Measurements from ENCODE around the gene KCNIP4. TPM values are rescaled to one million over a fixed set of nuclear protein-coding genes. Genes with fewer than 3 reads are reported as not detected.

KCNIP4 gene
- total and polyA plus RNA-seq, 2 of the 8 experiments (the other 6 are each of a cell fraction or from before 2014, with no cell fraction given), result 0.06 TPM; not detected in 1

DNA sequence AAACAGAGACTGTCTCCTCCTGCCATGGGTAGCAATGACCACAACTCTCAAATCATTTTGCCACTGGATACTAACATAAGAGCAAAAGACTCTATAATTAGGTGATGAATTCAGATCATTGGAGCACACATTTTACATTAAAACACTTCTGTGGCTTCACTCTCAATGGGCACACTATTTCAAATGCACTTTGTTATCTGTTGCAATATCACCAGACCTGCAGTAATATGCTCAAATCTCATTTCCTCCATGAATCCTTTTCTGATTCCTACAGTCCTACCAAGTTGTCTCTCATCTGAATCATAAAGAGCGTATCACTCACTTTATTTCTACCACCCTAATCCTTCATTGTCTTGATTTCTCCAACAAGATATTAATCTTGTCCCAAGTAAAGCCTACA, 302.8 kb downstream of the KCNIP4 start:
- ChIA-PET CTCF (ENCODE audit: partially characterized antibody) (no interaction called here), POLR2A (ENCODE audit: partially characterized antibody) (no interaction called here)
- no peaks in the 10 kb centered on the region for H3K36me3 ChIP-seq (ENCODE audit: control insufficient read depth in 2 of 4, insufficient read depth in 4 of 4, low read length in 3 of 4)
- peaks cover 0 to 3% of the 10 kb centered on the region in 2 experiments; a peak in 1 of 4 replicates for H3K9me3 ChIP-seq (ENCODE audit: insufficient read depth in 2 of 2, low read depth in 1 of 2, low read length in 1 of 2)
- H4K91ac ChIP-seq (replicated peaks; ENCODE audit: insufficient read length, low read length), result no peak overlapping the region
- FAIRE-seq (no peak), DNase-seq (ENCODE audit: low read depth in 1 of 2, low spot score in 2 of 2) (no peak)
- H3K18ac ChIP-seq (ENCODE audit: extremely low read depth, low read length), result no peak overlapping the region
- no peak overlapping the region for H2AFZ ChIP-seq (ENCODE audit: low read length)
- H2BK120ac ChIP-seq (replicated peaks; ENCODE audit: low read depth, low read length), result no peak overlapping the region
- H3K79me1 ChIP-seq (ENCODE audit: low read depth, low read length), result no peaks in the 10 kb centered on the region
- H2BK15ac ChIP-seq (ENCODE audit: low read length), result no peak overlapping the region
- no peak for TF ChIP-seq RXRA (IDR thresholded peaks at IDR 0.05; ENCODE audit: insufficient read depth, low read depth, low read length)
- no peak for TF ChIP-seq EZH2 (IDR thresholded peaks at IDR 0.05; ENCODE audit: low read depth, low read length, severe bottlenecking)
- no peak for TF ChIP-seq BCL11A (IDR thresholded peaks at IDR 0.05; ENCODE audit: low read depth in 2 of 2, low read length in 2 of 2)
- TF ChIP-seq FOSL1 (IDR thresholded peaks at IDR 0.05; ENCODE audit: insufficient read depth, low read depth, low read length), result no peak
- no peak for TF ChIP-seq TAF1 (IDR thresholded peaks at IDR 0.05; ENCODE audit: low read depth, low read length)
- TF ChIP-seq, protein P1, sequence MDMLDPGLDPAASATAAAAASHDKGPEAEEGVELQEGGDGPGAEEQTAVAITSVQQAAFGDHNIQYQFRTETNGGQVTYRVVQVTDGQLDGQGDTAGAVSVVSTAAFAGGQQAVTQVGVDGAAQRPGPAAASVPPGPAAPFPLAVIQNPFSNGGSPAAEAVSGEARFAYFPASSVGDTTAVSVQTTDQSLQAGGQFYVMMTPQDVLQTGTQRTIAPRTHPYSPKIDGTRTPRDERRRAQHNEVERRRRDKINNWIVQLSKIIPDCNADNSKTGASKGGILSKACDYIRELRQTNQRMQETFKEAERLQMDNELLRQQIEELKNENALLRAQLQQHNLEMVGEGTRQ (IDR thresholded peaks at IDR 0.05; ENCODE audit: low read length), result no peak
- no peak for TF ChIP-seq POLR2A (IDR thresholded peaks at IDR 0.05; ENCODE audit: control extremely low read depth in 1 of 2, low read depth in 2 of 2, low read length in 2 of 2)
- no peak for TF ChIP-seq SP1 (IDR thresholded peaks at IDR 0.05; ENCODE audit: low read depth, low read length)
- no peak for TF ChIP-seq NRF1 (IDR thresholded peaks at IDR 0.05; ENCODE audit: low read depth, low read length)
- TF ChIP-seq, protein P2, sequence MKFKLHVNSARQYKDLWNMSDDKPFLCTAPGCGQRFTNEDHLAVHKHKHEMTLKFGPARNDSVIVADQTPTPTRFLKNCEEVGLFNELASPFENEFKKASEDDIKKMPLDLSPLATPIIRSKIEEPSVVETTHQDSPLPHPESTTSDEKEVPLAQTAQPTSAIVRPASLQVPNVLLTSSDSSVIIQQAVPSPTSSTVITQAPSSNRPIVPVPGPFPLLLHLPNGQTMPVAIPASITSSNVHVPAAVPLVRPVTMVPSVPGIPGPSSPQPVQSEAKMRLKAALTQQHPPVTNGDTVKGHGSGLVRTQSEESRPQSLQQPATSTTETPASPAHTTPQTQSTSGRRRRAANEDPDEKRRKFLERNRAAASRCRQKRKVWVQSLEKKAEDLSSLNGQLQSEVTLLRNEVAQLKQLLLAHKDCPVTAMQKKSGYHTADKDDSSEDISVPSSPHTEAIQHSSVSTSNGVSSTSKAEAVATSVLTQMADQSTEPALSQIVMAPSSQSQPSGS (IDR thresholded peaks at IDR 0.05; ENCODE audit: low read length), result no peak
- H2BK20ac ChIP-seq (ENCODE audit: low read length), result no peak overlapping the region
- no peak overlapping the region for H3K23ac ChIP-seq (ENCODE audit: insufficient read length)
- H4K8ac ChIP-seq (ENCODE audit: extremely low read depth, insufficient read depth, low read length), result no peak overlapping the region
- no peak overlapping the region for H2BK12ac ChIP-seq (ENCODE audit: low read depth, low read length)
- H3K9ac ChIP-seq (replicated peaks in 1 of 4; ENCODE audit: extremely low read depth in 1 of 4, low read depth in 3 of 4, low read length in 3 of 4), result no peak overlapping the region
- no peak overlapping the region for H2AK5ac ChIP-seq (ENCODE audit: low read depth, low read length)
- H3K14ac ChIP-seq (ENCODE audit: insufficient read length), result no peak overlapping the region
- no peak overlapping the region for H3K4me3 ChIP-seq (ENCODE audit: extremely low read depth in 1 of 4, insufficient read depth in 2 of 4, low read depth in 3 of 4, low read length in 4 of 4)
- no peaks in the 10 kb centered on the region for H3K23me2 ChIP-seq (ENCODE audit: low read depth, low read length)
- no peak overlapping the region for H3K56ac ChIP-seq (replicated peaks; ENCODE audit: insufficient read length, low read depth, low read length)
- 88% methylated on average over 1 of the region's 1 CpG; no CpG with 5 or more reads in 1 of the 2 experiments for WGBS, 2 experiments (ENCODE audit: extremely low coverage in 1 of 2, insufficient coverage in 1 of 2, insufficient read length in 1 of 2, insufficient replicate concordance in 2 of 2, low coverage in 1 of 2, low lambda C conversion rate in 2 of 2, missing lambda C conversion rate in 1 of 2)
- H3K79me2 ChIP-seq (ENCODE audit: control insufficient read depth in 1 of 2, insufficient read depth in 2 of 2, low read length in 2 of 2), result no peaks in the 10 kb centered on the region
- H4K20me1 ChIP-seq (replicated peaks in 1 of 2; ENCODE audit: control insufficient read depth in 1 of 2, insufficient read depth in 2 of 2, low read length in 2 of 2), result no peaks in the 10 kb centered on the region
- no peak overlapping the region for H2BK5ac ChIP-seq (ENCODE audit: low read depth, low read length)
- no peaks in the 10 kb centered on the region for H3K27me3 ChIP-seq (replicated peaks in 1 of 4; ENCODE audit: control insufficient read depth in 3 of 4, extremely low read depth in 1 of 4, insufficient read depth in 3 of 4, low read length in 3 of 4)
- no peak overlapping the region for H3K4ac ChIP-seq (replicated peaks; ENCODE audit: insufficient read length, low read depth, low read length)
- no peak overlapping the region for H4K5ac ChIP-seq (ENCODE audit: insufficient read length, low read depth, low read length)
- H3K4me2 ChIP-seq (ENCODE audit: insufficient read depth in 1 of 2, low read depth in 2 of 2, low read length in 2 of 2), result no peak overlapping the region
- H3K27ac ChIP-seq (ENCODE audit: low read depth, low read length), result no peak overlapping the region
- no peaks in the 10 kb centered on the region for H3K4me1 ChIP-seq (replicated peaks in 1 of 4; ENCODE audit: control insufficient read depth in 3 of 4, insufficient read depth in 4 of 4, low read length in 3 of 4)

Data from H1 (cell line).